ENCODE results near the gene RPL27. TPM values are rescaled to one million over a fixed set of nuclear protein-coding genes. Genes with fewer than 3 reads are reported as not detected.
A peak's percentile ranks its signal among the peaks of the same experiment; 100 is the strongest.

RPL27 gene
- total RNA-seq, 4 donors from 2014 or later = 635 to 7,543 (median 1,847) TPM

DNA sequence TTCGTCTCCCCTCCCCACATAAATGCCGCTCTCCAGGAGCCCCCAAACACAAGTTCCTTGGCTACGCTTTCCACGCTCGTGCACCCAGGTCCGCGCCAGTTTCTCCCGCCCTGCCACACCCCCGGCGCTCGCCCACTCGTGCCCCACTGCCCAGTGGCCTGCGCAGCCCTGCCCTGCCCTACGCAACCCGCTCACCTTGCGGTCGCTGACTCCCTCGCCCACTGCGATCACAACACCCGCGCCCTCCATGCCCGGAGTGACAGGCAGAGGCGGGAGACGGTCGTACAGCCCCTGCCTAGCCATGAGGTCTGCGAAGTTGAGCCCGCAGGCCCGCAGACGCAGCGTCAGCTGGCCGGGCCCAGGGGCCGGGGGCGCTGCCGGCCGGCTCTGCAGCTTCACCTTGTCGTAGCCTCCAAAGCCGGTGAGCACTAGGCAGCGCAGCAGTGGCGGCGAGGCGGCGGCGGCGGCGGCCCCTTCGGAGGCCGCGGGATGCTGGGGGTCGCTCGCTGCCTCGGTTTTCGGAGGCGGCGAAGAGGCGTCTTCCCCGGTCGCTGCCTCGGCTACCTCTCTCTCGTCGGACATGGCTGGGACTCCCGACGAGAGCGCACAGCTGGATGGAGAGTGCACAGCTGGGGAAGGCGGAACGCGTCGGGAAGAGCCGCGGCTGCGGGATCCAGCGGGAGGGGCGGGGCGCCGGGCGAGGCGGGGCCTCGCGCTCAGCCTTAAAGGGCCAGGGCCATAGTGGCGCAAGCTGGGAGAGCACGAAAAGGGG, 23.7 kb downstream of the RPL27 start, which contains the start of gene VAT1:
Gene VAT1, minus strand, starts transcription at position 645 of the 772 bp plus-strand sequence. Its CDS starts 63 bp downstream, at position 582.
- Histone ChIP-seq H3K27ac (peak within 1 kb of the TSS; percentile 89 to 91), H3K9me3 (no peaks in the 10 kb centered on the region), H3K4me3 (peak within 1 kb of the TSS; percentile 79 to 96), H3K27me3 (no peaks in the 10 kb centered on the region), H3K36me3 (no peaks in the 10 kb centered on the region), H3K4me1 (peaks cover 0 to 11% of the 10 kb centered on the region in 2 donors)
- TF ChIP-seq CTCF (IDR thresholded peaks at IDR 0.05) (peak in 1 of 4 experiments; percentile 7), POLR2A (IDR thresholded peaks at IDR 0.05) (peak; percentile 66 to 79)
- intact Hi-C loops (cut with DNase I; ENCODE audit: low total_unique reads) = no loop called here
- peak; percentile 78 to 85 for DNase-seq

- peak; percentile 94 for DNase-seq
- H3K9me3 ChIP-seq = no peaks in the 10 kb centered on the region
- H3K27me3 ChIP-seq = no peaks in the 10 kb centered on the region
- peak within 1 kb of the TSS; percentile 83 to 95 for H3K27ac ChIP-seq
- H3K4me1 ChIP-seq = peaks cover 0 to 7% of the 10 kb centered on the region in 2 donors
- TF ChIP-seq CTCF (IDR thresholded peaks at IDR 0.05) (peak; percentile 66 to 87 (median 84)), POLR2A (IDR thresholded peaks at IDR 0.05) (peak; percentile 67 to 82)
- no peaks in the 10 kb centered on the region for H3K36me3 ChIP-seq
- intact Hi-C loops (cut with DNase I; ENCODE audit: low total_unique reads) = no loop called here
- peak within 1 kb of the TSS; percentile 46 to 47 for H3K4me3 ChIP-seq
Measured at GRCh38 chr17:43024407-43025289, 26.4 kb downstream of the RPL27 start, which contains the start of gene RND2. Gene RND2, plus strand, starts transcription at chr17:43025231. Its CDS starts 117 bp downstream, at chr17:43025348.

GRCh38 chr17:43025290-43025657, 27.1 kb downstream of the RPL27 start:
- Histone ChIP-seq H3K4me3 (peak overlapping the region; percentile 46 to 47), H3K4me1 (peaks cover 0 to 1% of the 10 kb centered on the region in 2 donors), H3K9me3 (no peaks in the 10 kb centered on the region), H3K27me3 (no peaks in the 10 kb centered on the region), H3K36me3 (no peaks in the 10 kb centered on the region), H3K27ac (peak overlapping the region; percentile 83 to 95)
- peak in 1 of 2 donors; percentile 49 for DNase-seq
- intact Hi-C loops (cut with DNase I; ENCODE audit: low total_unique reads) = no loop called here
- TF ChIP-seq POLR2A (IDR thresholded peaks at IDR 0.05) (no peak), CTCF (IDR thresholded peaks at IDR 0.05) (no peak)

DNA sequence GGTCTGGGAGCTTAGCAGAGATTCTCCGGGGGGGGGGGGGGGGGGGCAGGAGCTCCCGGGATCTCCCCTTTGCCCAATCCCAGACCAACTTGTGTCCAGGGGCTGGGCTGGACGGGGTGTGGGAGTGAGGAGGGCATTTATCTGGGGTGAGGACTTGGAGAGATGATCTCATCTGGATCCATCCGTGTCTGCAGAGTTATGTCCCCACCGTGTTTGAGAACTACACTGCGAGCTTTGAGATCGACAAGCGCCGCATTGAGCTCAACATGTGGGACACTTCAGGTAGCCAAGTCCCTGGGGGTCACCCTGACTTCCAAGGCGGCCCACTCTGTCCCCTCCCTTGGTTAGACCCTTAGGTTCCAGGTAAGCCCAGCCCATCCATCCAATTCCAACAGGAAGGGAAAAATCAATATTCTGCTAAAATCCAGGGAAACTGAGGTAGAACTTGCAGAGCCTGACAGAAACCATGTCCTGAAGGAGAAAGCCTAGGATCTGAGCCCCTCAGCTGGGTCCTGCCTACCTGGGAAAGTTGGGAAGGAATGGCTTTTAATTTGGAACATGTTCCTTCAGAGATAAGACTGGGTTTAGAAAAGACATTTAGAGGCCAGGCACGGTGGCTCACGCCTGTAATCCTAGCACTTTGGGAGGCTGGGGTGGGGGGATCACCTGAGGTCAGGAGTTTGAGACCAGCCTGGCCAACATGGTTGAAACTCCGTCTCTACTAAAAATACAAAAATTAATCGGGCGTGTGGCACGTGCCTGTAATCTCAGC, 27.7 kb downstream of the RPL27 start:
- intact Hi-C loops (cut with DNase I; ENCODE audit: low total_unique reads) = no loop called here
- Histone ChIP-seq H3K36me3 (no peaks in the 10 kb centered on the region), H3K27me3 (no peaks in the 10 kb centered on the region), H3K4me1 (no peaks in the 10 kb centered on the region), H3K9me3 (no peaks in the 10 kb centered on the region), H3K4me3 (peak overlapping the region; percentile 46 to 47), H3K27ac (peak overlapping the region; percentile 83 to 95)
- TF ChIP-seq CTCF (IDR thresholded peaks at IDR 0.05) = no peak
- TF ChIP-seq POLR2A (IDR thresholded peaks at IDR 0.05) = no peak
- DNase-seq = no peak
